GM12878 (cell line): ENCODE data around the gene ITGAL.

ENCODE experiments used
- E2F4 ChIP-seq: IDR thresholded peaks from 2 replicates; pipeline ENCODE4 v1.6.1; 2012; ENCODE audit warnings: low read depth, low read length, improper control_type of control experiment
- TF ChIP-seq, protein P1 (sequence below), 3 experiments: IDR thresholded peaks in 2 of 3; conservative IDR thresholded peaks in 1 of 3; 2 replicates each; pipeline ENCODE4 v1.5.1; 2011; ENCODE audit warnings: low read depth in 3 of 3, low read length in 3 of 3, mild to moderate bottlenecking in 3 of 3, control low read depth in 2 of 3, moderate library complexity in 2 of 3, inconsistent platforms in 1 of 3, mixed read lengths in 1 of 3; ENCODE audit not compliant: control insufficient read depth in 2 of 3, insufficient read depth in 1 of 3; ENCODE audit errors: extremely low read depth in 1 of 3

DNA sequence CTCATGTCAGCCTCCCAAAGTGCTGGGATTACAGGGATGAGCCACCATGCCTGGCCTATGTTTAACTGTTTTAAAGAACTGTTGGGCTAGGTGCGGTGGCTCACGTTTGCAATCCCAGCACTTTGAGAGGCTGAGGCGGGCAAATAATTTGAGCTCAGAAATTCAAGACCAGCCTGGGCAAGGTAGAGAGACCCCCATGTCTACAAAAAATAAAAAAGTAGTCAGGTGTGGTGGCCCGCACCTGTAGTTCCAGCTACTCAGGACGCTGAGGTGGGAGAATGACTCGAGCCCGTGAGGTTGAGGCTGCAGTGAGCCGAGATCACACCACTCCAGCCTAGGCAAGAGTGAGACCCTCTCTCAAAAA, 1.9 kb upstream of the ITGAL start:
- TF ChIP-seq, protein P1, sequence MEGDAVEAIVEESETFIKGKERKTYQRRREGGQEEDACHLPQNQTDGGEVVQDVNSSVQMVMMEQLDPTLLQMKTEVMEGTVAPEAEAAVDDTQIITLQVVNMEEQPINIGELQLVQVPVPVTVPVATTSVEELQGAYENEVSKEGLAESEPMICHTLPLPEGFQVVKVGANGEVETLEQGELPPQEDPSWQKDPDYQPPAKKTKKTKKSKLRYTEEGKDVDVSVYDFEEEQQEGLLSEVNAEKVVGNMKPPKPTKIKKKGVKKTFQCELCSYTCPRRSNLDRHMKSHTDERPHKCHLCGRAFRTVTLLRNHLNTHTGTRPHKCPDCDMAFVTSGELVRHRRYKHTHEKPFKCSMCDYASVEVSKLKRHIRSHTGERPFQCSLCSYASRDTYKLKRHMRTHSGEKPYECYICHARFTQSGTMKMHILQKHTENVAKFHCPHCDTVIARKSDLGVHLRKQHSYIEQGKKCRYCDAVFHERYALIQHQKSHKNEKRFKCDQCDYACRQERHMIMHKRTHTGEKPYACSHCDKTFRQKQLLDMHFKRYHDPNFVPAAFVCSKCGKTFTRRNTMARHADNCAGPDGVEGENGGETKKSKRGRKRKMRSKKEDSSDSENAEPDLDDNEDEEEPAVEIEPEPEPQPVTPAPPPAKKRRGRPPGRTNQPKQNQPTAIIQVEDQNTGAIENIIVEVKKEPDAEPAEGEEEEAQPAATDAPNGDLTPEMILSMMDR (IDR thresholded peaks at IDR 0.05 in 2 of 3, conservative IDR thresholded peaks at IDR 0.05 in 1 of 3; ENCODE audit: control insufficient read depth in 2 of 3, extremely low read depth in 1 of 3, insufficient read depth in 1 of 3, low read depth in 3 of 3, low read length in 3 of 3), result no peak
- TF ChIP-seq E2F4, result no peak
